ENCODE measurements around the gene DCDC2B. TPM values are rescaled to one million over a fixed set of nuclear protein-coding genes. Genes with fewer than 3 reads are reported as not detected.
A peak's percentile ranks its signal among the peaks of the same experiment; 100 is the strongest.

Gene DCDC2B
- total RNA-seq, 2 donors from 2014 or later, result not detected

DNA sequence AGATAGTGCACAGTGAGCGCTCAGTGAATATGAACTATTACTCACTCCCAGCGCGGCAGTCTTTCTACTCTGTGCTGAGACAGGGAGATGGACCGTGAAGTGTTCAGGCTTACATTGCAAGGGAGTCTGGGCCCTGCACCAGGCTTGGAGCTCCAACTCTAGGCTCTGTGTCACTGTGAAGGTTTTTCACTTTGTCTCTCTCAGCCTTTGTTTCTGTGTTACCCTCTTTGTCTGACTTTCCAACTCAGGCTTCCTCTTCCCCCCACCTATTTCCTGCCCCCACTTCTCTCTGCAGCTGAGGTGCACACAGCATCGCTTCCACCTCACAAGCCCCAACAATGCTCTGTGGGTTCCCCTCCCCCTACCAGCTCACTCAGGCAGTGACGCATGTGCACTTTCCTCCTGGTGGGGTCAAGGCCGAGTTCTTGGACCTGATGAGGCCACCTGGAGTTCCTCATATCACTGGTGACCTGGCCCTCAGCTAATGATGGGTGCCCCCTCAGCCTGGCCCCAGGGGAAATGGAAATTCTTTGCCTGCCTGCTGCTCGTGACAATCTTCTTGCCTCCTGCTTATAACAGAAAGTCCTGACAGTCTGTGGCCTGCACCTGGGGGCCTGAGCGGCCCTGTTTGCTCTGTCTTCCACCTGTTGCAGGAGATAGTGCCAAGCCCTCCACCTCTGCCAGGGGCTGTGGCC, 41.1 kb downstream of the DCDC2B start:
- no peak overlapping the region for H3K9ac ChIP-seq (ENCODE audit: extremely low read depth, low read length, poor library complexity, severe bottlenecking)
- 80 to 83% methylated on average over 5 to 9 of the region's 9 CpGs for WGBS, 2 experiments (ENCODE audit: insufficient coverage in 1 of 2, insufficient read length in 1 of 2)
- Mint-ChIP-seq H3K9me3 (no peaks in the 10 kb centered on the region), H3K36me3 (ENCODE audit: low read depth) (no peaks in the 10 kb centered on the region), H3K4me3 (no peak overlapping the region), H3K4me1 (peaks cover 3% of the 10 kb centered on the region), H3K27ac (peak overlapping the region; percentile 65), H3K27me3 (ENCODE audit: insufficient read depth) (no peaks in the 10 kb centered on the region)
- no peaks in the 10 kb centered on the region for H3K9me3 ChIP-seq (ENCODE audit: control insufficient read depth, low read length)
- no peaks in the 10 kb centered on the region for H3K27me3 ChIP-seq (ENCODE audit: control insufficient read depth, insufficient read depth, low read length, poor library complexity, severe bottlenecking)
- H3K4me1 ChIP-seq (ENCODE audit: control insufficient read depth, insufficient read depth, low read length), result no peaks in the 10 kb centered on the region
- no peak overlapping the region for H3K4me3 ChIP-seq (ENCODE audit: low read length)
- no peak for DNase-seq
- TF ChIP-seq, protein P1, sequence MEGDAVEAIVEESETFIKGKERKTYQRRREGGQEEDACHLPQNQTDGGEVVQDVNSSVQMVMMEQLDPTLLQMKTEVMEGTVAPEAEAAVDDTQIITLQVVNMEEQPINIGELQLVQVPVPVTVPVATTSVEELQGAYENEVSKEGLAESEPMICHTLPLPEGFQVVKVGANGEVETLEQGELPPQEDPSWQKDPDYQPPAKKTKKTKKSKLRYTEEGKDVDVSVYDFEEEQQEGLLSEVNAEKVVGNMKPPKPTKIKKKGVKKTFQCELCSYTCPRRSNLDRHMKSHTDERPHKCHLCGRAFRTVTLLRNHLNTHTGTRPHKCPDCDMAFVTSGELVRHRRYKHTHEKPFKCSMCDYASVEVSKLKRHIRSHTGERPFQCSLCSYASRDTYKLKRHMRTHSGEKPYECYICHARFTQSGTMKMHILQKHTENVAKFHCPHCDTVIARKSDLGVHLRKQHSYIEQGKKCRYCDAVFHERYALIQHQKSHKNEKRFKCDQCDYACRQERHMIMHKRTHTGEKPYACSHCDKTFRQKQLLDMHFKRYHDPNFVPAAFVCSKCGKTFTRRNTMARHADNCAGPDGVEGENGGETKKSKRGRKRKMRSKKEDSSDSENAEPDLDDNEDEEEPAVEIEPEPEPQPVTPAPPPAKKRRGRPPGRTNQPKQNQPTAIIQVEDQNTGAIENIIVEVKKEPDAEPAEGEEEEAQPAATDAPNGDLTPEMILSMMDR (conservative IDR thresholded peaks at IDR 0.05), result no peak
- H3K27ac ChIP-seq (ENCODE audit: low read depth, low read length), result no peak overlapping the region
- H3K36me3 ChIP-seq (ENCODE audit: control insufficient read depth, insufficient read depth, low read length), result no peaks in the 10 kb centered on the region

DNA sequence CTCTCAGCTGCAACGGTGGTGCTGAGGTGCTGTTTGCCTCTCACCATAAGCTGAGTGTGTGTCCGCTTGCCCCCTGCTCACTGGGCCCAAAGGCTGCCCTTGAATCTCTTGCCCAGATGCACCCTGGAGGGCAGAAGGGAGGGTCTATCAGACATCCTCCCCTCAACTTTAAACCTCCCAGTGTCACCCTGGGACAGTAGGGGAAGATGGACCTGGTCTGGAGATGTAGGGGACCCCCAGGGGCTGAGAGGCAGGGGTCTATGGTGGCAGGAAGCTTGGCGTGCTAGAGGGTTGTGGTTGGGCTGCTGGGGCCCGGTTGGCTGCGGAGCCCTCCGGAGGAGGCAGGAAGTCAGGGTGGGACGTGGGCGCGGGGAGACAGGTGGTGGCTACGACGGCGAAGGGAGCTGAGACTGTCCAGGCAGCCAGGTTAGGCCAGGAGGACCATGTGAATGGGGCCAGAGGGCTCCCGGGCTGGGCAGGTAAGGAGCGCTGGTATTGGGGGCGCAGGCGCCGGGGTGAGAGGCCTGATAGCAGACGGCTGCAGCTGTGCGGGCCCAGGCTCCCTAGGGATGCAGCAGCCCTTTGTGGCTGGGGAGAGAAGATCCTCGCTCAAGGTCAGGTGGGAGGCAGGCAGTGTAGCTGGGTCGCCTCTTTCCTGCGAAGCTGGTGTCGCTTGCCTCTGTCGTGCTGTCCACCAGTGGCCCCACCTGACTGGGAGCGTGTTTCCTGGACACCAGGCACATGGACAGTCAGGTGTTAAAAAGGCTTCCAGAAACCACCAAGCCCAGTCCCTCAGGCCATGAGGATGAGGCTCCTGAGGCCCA, 42.2 kb downstream of the DCDC2B start, which contains the start of gene LCK:
Gene LCK (plus strand): TSS at position 373 of the 824 bp plus-strand sequence. CDS start 23,065 bp downstream, outside the sequence.
- no peak within 1 kb of the TSS for H3K9ac ChIP-seq (ENCODE audit: extremely low read depth, low read length, poor library complexity, severe bottlenecking)
- Mint-ChIP-seq H3K27ac (no peak within 1 kb of the TSS), H3K27me3 (ENCODE audit: insufficient read depth) (no peaks in the 10 kb centered on the region), H3K4me3 (no peak within 1 kb of the TSS), H3K9me3 (no peaks in the 10 kb centered on the region), H3K4me1 (peaks cover 3% of the 10 kb centered on the region), H3K36me3 (ENCODE audit: low read depth) (no peaks in the 10 kb centered on the region)
- no peak within 1 kb of the TSS for H3K4me3 ChIP-seq (ENCODE audit: low read length)
- no peak within 1 kb of the TSS for H3K27ac ChIP-seq (ENCODE audit: low read depth, low read length)
- no peaks in the 10 kb centered on the region for H3K36me3 ChIP-seq (ENCODE audit: control insufficient read depth, insufficient read depth, low read length)
- no peaks in the 10 kb centered on the region for H3K4me1 ChIP-seq (ENCODE audit: control insufficient read depth, insufficient read depth, low read length)
- no peaks in the 10 kb centered on the region for H3K9me3 ChIP-seq (ENCODE audit: control insufficient read depth, low read length)
- WGBS, 2 experiments (ENCODE audit: insufficient coverage in 1 of 2, insufficient read length in 1 of 2), result 88 to 90% methylated on average over 15 to 25 of the region's 25 CpGs
- TF ChIP-seq, protein P1 (conservative IDR thresholded peaks at IDR 0.05), result no peak
- peak; percentile 58 for DNase-seq
- no peaks in the 10 kb centered on the region for H3K27me3 ChIP-seq (ENCODE audit: control insufficient read depth, insufficient read depth, low read length, poor library complexity, severe bottlenecking)

DNA sequence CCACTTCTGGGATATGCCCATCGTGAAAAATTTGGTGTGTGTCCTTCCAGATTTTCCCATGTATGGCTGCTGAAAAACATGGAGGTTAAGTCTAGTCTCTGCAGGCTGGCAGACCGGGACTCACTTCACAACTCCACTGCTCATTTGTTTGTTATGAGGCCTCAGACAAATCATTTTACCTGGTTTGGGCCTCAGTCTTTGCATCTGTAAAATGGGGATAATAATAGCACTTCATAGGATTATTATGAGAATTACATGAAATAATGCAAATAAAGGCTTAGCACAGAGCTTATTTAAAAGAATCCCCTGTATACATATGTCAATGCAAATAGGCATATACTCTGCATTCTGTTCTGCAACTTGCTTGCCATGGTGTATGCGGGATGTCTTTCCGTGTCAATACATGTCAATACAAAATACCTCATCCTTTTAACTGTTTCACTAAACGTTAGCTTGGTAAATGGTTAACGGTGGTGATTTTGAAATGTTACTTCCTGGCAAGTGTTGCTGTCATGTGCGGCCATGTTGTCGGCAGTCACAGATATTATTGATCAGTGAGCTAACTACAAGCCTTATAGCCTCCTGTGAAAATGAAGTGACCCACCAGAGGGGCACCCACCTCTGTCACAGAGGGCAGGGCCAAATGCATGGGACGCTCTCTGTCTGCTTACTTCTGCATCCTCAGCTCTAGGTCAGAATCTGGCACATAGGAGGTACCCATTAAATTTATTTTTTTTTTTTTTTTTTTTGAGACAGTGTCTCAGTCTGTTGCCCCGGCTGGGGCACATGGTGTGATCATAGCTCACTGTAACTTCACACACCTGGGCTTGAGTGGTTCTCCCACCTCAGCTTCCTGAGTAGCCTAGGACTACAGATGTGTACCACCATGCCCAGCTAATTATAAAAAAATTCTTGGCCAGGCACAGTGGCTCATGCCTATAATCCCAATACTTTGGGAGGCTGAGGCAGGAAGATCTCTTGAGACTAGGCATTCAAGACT, 46.5 kb downstream of the DCDC2B start:
- no peak overlapping the region for H3K4me3 ChIP-seq (ENCODE audit: low read length)
- H3K4me1 ChIP-seq (ENCODE audit: control insufficient read depth, insufficient read depth, low read length), result no peaks in the 10 kb centered on the region
- no peak overlapping the region for H3K9ac ChIP-seq (ENCODE audit: extremely low read depth, low read length, poor library complexity, severe bottlenecking)
- no peak overlapping the region for H3K27ac ChIP-seq (ENCODE audit: low read depth, low read length)
- H3K9me3 ChIP-seq (ENCODE audit: control insufficient read depth, low read length), result no peaks in the 10 kb centered on the region
- Mint-ChIP-seq H3K9me3 (no peaks in the 10 kb centered on the region), H3K36me3 (ENCODE audit: low read depth) (no peaks in the 10 kb centered on the region), H3K27ac (no peak overlapping the region), H3K4me1 (no peaks in the 10 kb centered on the region), H3K4me3 (no peak overlapping the region), H3K27me3 (ENCODE audit: insufficient read depth) (no peaks in the 10 kb centered on the region)
- no peaks in the 10 kb centered on the region for H3K36me3 ChIP-seq (ENCODE audit: control insufficient read depth, insufficient read depth, low read length)
- H3K27me3 ChIP-seq (ENCODE audit: control insufficient read depth, insufficient read depth, low read length, poor library complexity, severe bottlenecking), result no peaks in the 10 kb centered on the region
- TF ChIP-seq, protein P1 (conservative IDR thresholded peaks at IDR 0.05), result no peak
- 96 to 97% methylated on average over 6 to 10 of the region's 10 CpGs for WGBS, 2 experiments (ENCODE audit: insufficient coverage in 1 of 2, insufficient read length in 1 of 2)
- no peak for DNase-seq

Measured in endodermal cell (in vitro differentiated cells).